H1 (cell line): ENCODE measurements around the gene BTBD18.
"Not testable (repeated sequence)": the region's sequence is repeated elsewhere in the genome, so short reads cannot be mapped to it uniquely, and the experiment has no call there.

Source experiments
- CTCF ChIP-seq, 3 experiments: IDR thresholded peaks; 1 replicate in 2 of 3; 2 replicates in 1 of 3; pipeline versions ENCODE4 v1.5.1 to v1.6.1; 2011; ENCODE audit warnings: low read length in 3 of 3, mild to moderate bottlenecking in 3 of 3, inconsistent platforms in 2 of 3, low read depth in 1 of 3, moderate library complexity in 1 of 3; ENCODE audit not compliant: insufficient read depth in 1 of 3; ENCODE audit errors: control extremely low read depth in 1 of 3
- POLR2A ChIP-seq, 2 experiments: IDR thresholded peaks; 1 replicate in 1 of 2; 2 replicates in 1 of 2; pipeline ENCODE4 v1.6.1; 2011; ENCODE audit warnings: low read depth in 2 of 2, low read length in 2 of 2, mild to moderate bottlenecking in 2 of 2; ENCODE audit errors: control extremely low read depth in 1 of 2

- TF ChIP-seq POLR2A (IDR thresholded peaks at IDR 0.05; ENCODE audit: control extremely low read depth in 1 of 2, low read depth in 2 of 2, low read length in 2 of 2); CTCF (IDR thresholded peaks at IDR 0.05; ENCODE audit: control extremely low read depth in 1 of 3, insufficient read depth in 1 of 3, low read depth in 1 of 3, low read length in 3 of 3): not testable (repeated sequence)
Measured at GRCh38 chr11:57705432-57705831, 46.2 kb downstream of the BTBD18 start.
